ACC112 (cell line): Measurements from ENCODE around the gene GPC6.

ENCODE experiments used
- H2AFZ ChIP-seq: fragments of 200-600 bp; sonication (generic); one replicate; pipeline ENCODE4 v1.6.0; 2017; ENCODE audit warnings: antibody characterized with exemption, low read length; ENCODE audit not compliant: unreplicated experiment
- H3K27ac ChIP-seq: fragments of 200-600 bp; sonication (generic); 2 replicates; pipeline ENCODE4 v1.5.1; 2014; ENCODE audit warnings: low read depth, mild to moderate bottlenecking, antibody characterized with exemption, low read length, moderate library complexity
- H3K27me3 ChIP-seq: fragments of 200-600 bp; sonication (generic); 2 replicates; pipeline ENCODE4 v1.6.1; 2014; ENCODE audit warnings: mild to moderate bottlenecking, antibody characterized with exemption, low read length, moderate library complexity, mixed read lengths; ENCODE audit not compliant: insufficient read depth
- H3K36me3 ChIP-seq: fragments of 200-600 bp; sonication (generic); 2 replicates; pipeline ENCODE4 v1.6.1; 2016; ENCODE audit warnings: mild to moderate bottlenecking, antibody characterized with exemption, low read length, moderate library complexity, mixed read lengths; ENCODE audit not compliant: insufficient read depth
- H3K4me1 ChIP-seq: fragments of 200-600 bp; sonication (generic); one replicate; pipeline ENCODE4 v1.6.1; 2016; ENCODE audit warnings: low read length, mixed read lengths; ENCODE audit not compliant: insufficient read depth, unreplicated experiment, control insufficient read depth
- H3K4me3 ChIP-seq: fragments of 200-600 bp; sonication (generic); 2 replicates; pipeline ENCODE4 v1.5.1; 2014; ENCODE audit warnings: mild to moderate bottlenecking, low read depth, low read length
- H3K79me2 ChIP-seq: fragments of 200-600 bp; sonication (generic); one replicate; pipeline ENCODE4 v1.6.0; 2016; ENCODE audit warnings: low read length; ENCODE audit not compliant: control insufficient read depth, unreplicated experiment, insufficient read depth

Gene GPC6

DNA sequence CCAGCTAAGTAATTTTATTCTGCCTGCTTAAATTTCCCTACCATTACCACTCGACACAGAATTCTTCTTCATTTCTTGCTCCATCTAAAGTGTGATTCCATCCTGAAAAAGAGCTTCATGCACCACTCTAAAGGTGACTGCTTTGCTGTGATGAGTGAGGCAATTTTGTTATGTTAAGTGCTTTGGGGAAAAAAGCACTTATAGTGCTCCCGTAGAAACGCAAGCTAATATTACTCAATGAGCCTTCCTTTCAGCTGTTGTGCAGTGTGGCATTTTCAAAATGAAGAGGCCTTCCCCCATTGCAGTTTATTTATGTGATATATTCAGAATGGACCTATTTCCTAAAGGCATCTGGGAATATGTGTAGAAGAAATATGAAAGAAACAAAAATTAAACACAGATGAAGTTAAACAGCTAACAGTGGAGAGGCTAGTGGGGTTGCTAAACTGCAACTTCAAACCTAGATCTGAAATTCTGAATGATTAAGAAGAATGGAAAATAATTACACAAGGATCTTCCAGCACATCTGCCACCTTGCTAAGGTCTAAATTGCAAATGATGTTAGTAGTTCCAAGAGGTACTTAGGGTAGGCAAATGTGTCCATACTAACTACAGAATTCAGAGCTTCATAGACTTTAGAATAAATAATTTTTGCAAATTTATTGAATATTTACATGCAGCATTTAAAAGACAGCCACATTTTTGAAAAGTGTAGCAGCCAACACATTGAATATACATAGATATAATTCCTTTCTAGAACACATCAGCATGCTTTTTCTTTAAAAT, 1041.2 kb downstream of the GPC6 start:
- Histone ChIP-seq H3K4me3 (no peak overlapping the region), H2AFZ (no peak overlapping the region), H3K27me3 (no peaks in the 10 kb centered on the region), H3K36me3 (no peaks in the 10 kb centered on the region), H3K79me2 (no peaks in the 10 kb centered on the region), H3K4me1 (peaks cover 17% of the 10 kb centered on the region), H3K27ac (no peak overlapping the region)

- H3K36me3 ChIP-seq: no peaks in the 10 kb centered on the region
- peaks cover 17% of the 10 kb centered on the region for H3K4me1 ChIP-seq
- H3K4me3 ChIP-seq: no peak overlapping the region
- H3K27ac ChIP-seq: no peak overlapping the region
- peak overlapping the region; percentile 9 for H2AFZ ChIP-seq
- no peaks in the 10 kb centered on the region for H3K79me2 ChIP-seq
- H3K27me3 ChIP-seq: no peaks in the 10 kb centered on the region
These were observed 1042.1 kb downstream of the GPC6 start for GRCh38 chr13:94268661-94269060.

- Histone ChIP-seq H3K36me3 (no peaks in the 10 kb centered on the region), H3K27ac (no peak overlapping the region), H3K4me1 (peaks cover 17% of the 10 kb centered on the region), H3K79me2 (no peaks in the 10 kb centered on the region), H3K27me3 (no peaks in the 10 kb centered on the region), H2AFZ (no peak overlapping the region), H3K4me3 (no peak overlapping the region)
These were observed 1043.0 kb downstream of the GPC6 start for GRCh38 chr13:94269557-94269956.

- Histone ChIP-seq H3K4me3 (no peak overlapping the region), H3K79me2 (no peaks in the 10 kb centered on the region), H3K27ac (no peak overlapping the region), H2AFZ (no peak overlapping the region), H3K36me3 (no peaks in the 10 kb centered on the region), H3K27me3 (no peaks in the 10 kb centered on the region), H3K4me1 (peaks cover 14% of the 10 kb centered on the region)
These were observed 1043.9 kb downstream of the GPC6 start for GRCh38 chr13:94270556-94270955.

- H3K27me3 ChIP-seq: no peaks in the 10 kb centered on the region
- peaks cover 13% of the 10 kb centered on the region for H3K4me1 ChIP-seq
- no peak overlapping the region for H2AFZ ChIP-seq
- H3K4me3 ChIP-seq: no peak overlapping the region
- no peak overlapping the region for H3K27ac ChIP-seq
- no peaks in the 10 kb centered on the region for H3K36me3 ChIP-seq
- no peaks in the 10 kb centered on the region for H3K79me2 ChIP-seq
These were observed 1045.4 kb downstream of the GPC6 start for GRCh38 chr13:94272038-94272437.

DNA sequence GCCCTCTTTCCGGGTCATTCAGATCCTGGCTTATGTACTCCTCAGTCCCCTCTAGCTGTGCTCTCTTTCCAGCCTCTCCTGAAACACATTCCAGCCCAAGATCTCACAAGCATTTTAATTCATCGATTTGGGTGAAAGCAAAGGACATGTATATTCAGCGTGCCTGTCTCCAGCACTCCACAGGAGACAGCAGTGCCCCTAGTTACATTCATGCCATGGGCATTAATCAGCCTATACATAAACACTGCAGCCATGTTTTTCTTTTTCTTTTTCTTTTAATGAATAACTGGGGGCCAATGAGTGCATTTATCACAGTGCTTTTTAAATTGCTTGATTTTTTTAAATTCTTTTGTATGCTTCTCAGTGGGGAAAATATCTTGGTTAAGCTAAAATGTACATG, 1053.7 kb downstream of the GPC6 start:
- no peak overlapping the region for H2AFZ ChIP-seq
- no peaks in the 10 kb centered on the region for H3K27me3 ChIP-seq
- no peaks in the 10 kb centered on the region for H3K36me3 ChIP-seq
- no peak overlapping the region for H3K27ac ChIP-seq
- no peak overlapping the region for H3K4me3 ChIP-seq
- H3K4me1 ChIP-seq: no peaks in the 10 kb centered on the region
- H3K79me2 ChIP-seq: no peaks in the 10 kb centered on the region

GRCh38 chr13:94280845-94281244, 1054.2 kb downstream of the GPC6 start:
- Histone ChIP-seq H3K36me3 (no peaks in the 10 kb centered on the region), H3K27ac (no peak overlapping the region), H3K27me3 (no peaks in the 10 kb centered on the region), H2AFZ (no peak overlapping the region), H3K79me2 (no peaks in the 10 kb centered on the region), H3K4me1 (no peaks in the 10 kb centered on the region), H3K4me3 (no peak overlapping the region)

GRCh38 chr13:94286581-94286980, 1060.0 kb downstream of the GPC6 start:
- H3K36me3 ChIP-seq: no peaks in the 10 kb centered on the region
- no peaks in the 10 kb centered on the region for H3K4me1 ChIP-seq
- no peaks in the 10 kb centered on the region for H3K79me2 ChIP-seq
- H3K4me3 ChIP-seq: no peak overlapping the region
- no peak overlapping the region for H3K27ac ChIP-seq
- no peaks in the 10 kb centered on the region for H3K27me3 ChIP-seq
- H2AFZ ChIP-seq: no peak overlapping the region

- H3K27ac ChIP-seq: no peak overlapping the region
- no peak overlapping the region for H2AFZ ChIP-seq
- no peaks in the 10 kb centered on the region for H3K27me3 ChIP-seq
- no peaks in the 10 kb centered on the region for H3K36me3 ChIP-seq
- H3K79me2 ChIP-seq: no peaks in the 10 kb centered on the region
- H3K4me3 ChIP-seq: no peak overlapping the region
- H3K4me1 ChIP-seq: no peaks in the 10 kb centered on the region
These were observed 1065.2 kb downstream of the GPC6 start for GRCh38 chr13:94291631-94292322.

DNA sequence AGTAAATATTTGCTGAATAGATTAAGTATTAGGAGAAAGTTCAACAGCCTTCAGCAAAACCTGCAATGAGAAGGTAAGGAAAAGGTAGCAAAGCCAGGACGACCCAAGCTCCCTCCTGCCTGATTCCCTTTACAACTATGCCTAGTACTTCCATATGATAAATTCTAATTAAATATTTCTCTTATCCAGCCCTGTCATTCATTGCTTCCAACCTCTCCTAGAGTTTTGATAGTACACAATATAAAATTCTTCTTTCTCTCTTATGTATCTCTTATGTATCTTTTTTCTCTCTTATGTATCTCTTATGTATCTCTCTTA, 1065.7 kb downstream of the GPC6 start:
- H2AFZ ChIP-seq: no peak overlapping the region
- H3K4me3 ChIP-seq: no peak overlapping the region
- H3K36me3 ChIP-seq: no peaks in the 10 kb centered on the region
- no peaks in the 10 kb centered on the region for H3K27me3 ChIP-seq
- no peak overlapping the region for H3K27ac ChIP-seq
- H3K79me2 ChIP-seq: no peaks in the 10 kb centered on the region
- no peaks in the 10 kb centered on the region for H3K4me1 ChIP-seq

DNA sequence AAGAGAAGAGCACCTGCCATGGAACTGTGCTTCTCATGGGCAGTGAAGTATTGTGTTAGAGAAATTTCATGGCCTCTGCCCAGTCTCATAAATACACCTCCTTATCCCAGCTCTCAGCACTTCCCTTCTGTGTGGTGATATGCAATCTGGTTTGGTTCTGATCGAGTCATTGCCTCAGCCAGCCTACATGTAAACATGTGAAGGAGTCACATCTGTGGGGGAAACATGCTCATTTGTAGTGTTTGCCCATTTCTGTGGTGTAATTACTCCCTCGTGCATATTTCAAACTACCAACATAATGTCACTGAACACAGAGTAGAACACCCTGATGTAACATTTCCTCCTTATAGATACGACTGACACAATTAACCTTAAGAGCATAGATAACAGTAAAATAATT, 1069.9 kb downstream of the GPC6 start:
- H3K79me2 ChIP-seq: no peaks in the 10 kb centered on the region
- H3K36me3 ChIP-seq: no peaks in the 10 kb centered on the region
- H2AFZ ChIP-seq: no peak overlapping the region
- H3K27me3 ChIP-seq: no peaks in the 10 kb centered on the region
- no peak overlapping the region for H3K27ac ChIP-seq
- H3K4me1 ChIP-seq: no peaks in the 10 kb centered on the region
- no peak overlapping the region for H3K4me3 ChIP-seq
